ENCODE results near the gene STRA8.

STRA8 gene

GRCh38 chr7:135215180-135215579 lies 18.5 kb upstream of the STRA8 start:
- no peak for DNase-seq (ENCODE audit: low read depth)
- no peak overlapping the region for H3K4me3 ChIP-seq (ENCODE audit: control insufficient read depth, low read depth, low read length)
- no peak for TF ChIP-seq CTCF (IDR thresholded peaks at IDR 0.05; ENCODE audit: control insufficient read depth, insufficient read depth, low read depth, low read length, missing control alignments)

- no peak for DNase-seq (ENCODE audit: low read depth)
- TF ChIP-seq CTCF (IDR thresholded peaks at IDR 0.05; ENCODE audit: control insufficient read depth, insufficient read depth, low read depth, low read length, missing control alignments) = no peak
- no peak overlapping the region for H3K4me3 ChIP-seq (ENCODE audit: control insufficient read depth, low read depth, low read length)
Measured at GRCh38 chr7:135215698-135216097, 17.9 kb upstream of the STRA8 start.

GRCh38 chr7:135217645-135218509 lies 15.8 kb upstream of the STRA8 start:
- no peak for TF ChIP-seq CTCF (IDR thresholded peaks at IDR 0.05; ENCODE audit: control insufficient read depth, insufficient read depth, low read depth, low read length, missing control alignments)
- DNase-seq (ENCODE audit: low read depth) = no peak

GRCh38 chr7:135224027-135224426 lies 9.6 kb upstream of the STRA8 start:
- TF ChIP-seq CTCF (IDR thresholded peaks at IDR 0.05; ENCODE audit: control insufficient read depth, insufficient read depth, low read depth, low read length, missing control alignments) = no peak
- H3K4me3 ChIP-seq (ENCODE audit: control insufficient read depth, low read depth, low read length) = no peak overlapping the region
- DNase-seq (ENCODE audit: low read depth) = no peak

More at GRCh38 chr7:135217645-135218509, 15.8 kb upstream of the STRA8 start:
- no peak overlapping the region for H3K4me3 ChIP-seq (ENCODE audit: control insufficient read depth, low read depth, low read length)

GRCh38 chr7:135231686-135232085 lies 2.0 kb upstream of the STRA8 start:
- no peak for TF ChIP-seq CTCF (IDR thresholded peaks at IDR 0.05; ENCODE audit: control insufficient read depth, insufficient read depth, low read depth, low read length, missing control alignments)
- H3K4me3 ChIP-seq (ENCODE audit: control insufficient read depth, low read depth, low read length) = no peak overlapping the region
- DNase-seq (ENCODE audit: low read depth) = no peak

- no peak for TF ChIP-seq CTCF (IDR thresholded peaks at IDR 0.05; ENCODE audit: control insufficient read depth, insufficient read depth, low read depth, low read length, missing control alignments)
- H3K4me3 ChIP-seq (ENCODE audit: control insufficient read depth, low read depth, low read length) = no peak overlapping the region
- no peak for DNase-seq (ENCODE audit: low read depth)
Measured at GRCh38 chr7:135232087-135232486, 1.6 kb upstream of the STRA8 start.
